Measurements from ENCODE around the gene DYNLT1.
"Not testable (repeated sequence)": the region's sequence is repeated elsewhere in the genome, so short reads cannot be mapped to it uniquely, and the experiment has no call there.

DYNLT1 gene

DNA sequence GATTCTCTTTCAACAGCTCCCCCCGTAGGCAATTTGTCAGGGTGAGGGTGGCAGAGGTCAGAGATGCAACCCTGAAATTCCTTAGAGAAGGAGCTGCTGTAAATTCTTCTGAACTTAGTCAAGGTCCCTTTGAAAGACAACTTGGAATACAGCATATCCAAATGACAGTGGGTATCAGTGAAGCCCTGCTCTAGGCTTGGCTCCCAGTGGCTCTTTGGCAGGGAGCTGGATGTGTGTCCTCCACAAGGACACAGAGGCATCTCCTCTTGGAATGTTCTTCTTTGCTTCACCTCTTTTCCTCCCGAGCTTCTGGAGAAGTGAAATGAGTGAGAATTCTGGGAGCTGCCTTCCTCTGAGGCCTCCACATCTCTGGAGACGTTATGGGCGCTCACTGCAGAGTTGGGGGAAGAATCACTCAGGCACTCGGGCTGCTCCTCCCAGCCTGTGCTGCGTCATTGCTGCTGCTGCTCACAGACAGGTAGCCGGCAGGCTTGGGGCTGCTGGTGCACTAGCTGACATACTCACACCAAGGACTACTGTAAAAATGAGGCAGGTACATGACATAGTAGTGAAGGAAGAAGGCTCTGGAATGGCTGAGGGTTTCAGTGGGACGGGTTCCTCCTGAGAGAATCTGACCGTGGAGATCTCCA is 34.1 kb downstream of the DYNLT1 start:
- H3K9ac ChIP-seq (ENCODE audit: low read depth, low read length): no peak overlapping the region
- H3K9me3 ChIP-seq (ENCODE audit: control insufficient read depth, insufficient read depth, low read length): no peaks in the 10 kb centered on the region
- peaks cover 19% of the 10 kb centered on the region for H3K4me1 ChIP-seq (ENCODE audit: insufficient read depth, low read length)
- H3K36me3 ChIP-seq (ENCODE audit: insufficient read depth, low read length): peaks cover 16% of the 10 kb centered on the region; the same call in 1 of the 2 replicates

DNA sequence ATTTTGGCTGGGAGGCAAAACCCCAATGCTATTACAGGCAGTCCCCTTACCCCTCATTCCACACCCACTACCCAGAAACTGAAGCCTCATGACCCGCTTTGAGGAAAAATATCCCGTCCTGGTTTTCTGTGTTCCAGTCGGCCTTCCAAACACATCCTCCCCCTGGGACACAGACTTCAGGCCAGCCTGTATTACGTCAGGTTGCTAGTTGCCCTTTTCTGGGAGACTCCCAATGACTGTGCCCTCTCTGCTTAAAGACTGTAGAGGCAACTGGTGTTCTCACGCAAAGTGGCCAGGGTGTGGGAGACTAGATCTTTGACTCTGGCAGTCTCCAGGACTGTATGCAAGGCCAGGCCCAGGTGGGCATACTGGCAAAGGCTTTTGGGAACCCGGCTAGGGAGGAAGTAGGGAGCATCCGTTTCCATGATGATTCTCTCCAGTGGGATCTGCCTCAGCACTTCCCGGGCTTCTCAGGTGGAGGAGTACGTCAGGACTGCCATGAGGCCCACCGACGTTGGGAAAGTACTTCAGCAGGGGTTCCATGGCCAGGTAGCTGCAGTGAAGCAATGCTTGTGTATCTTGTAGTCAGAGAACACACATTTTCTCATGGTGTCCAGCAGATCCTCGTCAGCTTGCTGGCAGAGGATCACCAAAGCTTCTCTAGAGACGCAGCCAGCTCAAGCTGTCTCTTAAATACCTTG is 34.9 kb downstream of the DYNLT1 start:
- Histone ChIP-seq H3K4me1 (ENCODE audit: insufficient read depth, low read length) (peaks cover 19% of the 10 kb centered on the region), H3K36me3 (ENCODE audit: insufficient read depth, low read length) (peaks cover 16% of the 10 kb centered on the region; the same call in 1 of the 2 replicates), H3K9me3 (ENCODE audit: control insufficient read depth, insufficient read depth, low read length) (no peaks in the 10 kb centered on the region)

DNA sequence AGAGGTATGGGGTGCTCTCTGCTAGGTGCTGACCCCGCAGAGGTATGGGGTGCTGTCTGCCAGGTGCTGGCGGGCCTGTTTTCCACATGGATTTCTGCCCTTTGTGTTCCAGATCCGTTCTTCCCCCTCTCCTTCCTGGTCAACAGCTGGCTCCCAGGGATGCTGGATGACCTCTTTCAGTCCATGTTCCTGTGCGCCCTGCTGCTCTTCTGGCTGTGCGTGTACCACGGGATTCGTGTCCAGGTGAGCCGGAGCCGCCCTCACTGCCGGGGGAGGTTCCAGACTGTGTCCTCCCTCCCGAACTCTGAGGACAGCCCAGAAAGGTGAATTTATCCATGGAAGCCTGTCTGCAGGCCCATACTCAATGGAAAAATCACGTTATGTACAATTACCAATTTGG is 36.3 kb downstream of the DYNLT1 start:
- H3K4me1 ChIP-seq (ENCODE audit: insufficient read depth, low read length): peaks cover 19% of the 10 kb centered on the region
- no peaks in the 10 kb centered on the region for H3K9me3 ChIP-seq (ENCODE audit: control insufficient read depth, insufficient read depth, low read length)
- H3K36me3 ChIP-seq (ENCODE audit: insufficient read depth, low read length): peaks cover 14% of the 10 kb centered on the region; the same call in 1 of the 2 replicates
- H3K9ac ChIP-seq (ENCODE audit: low read depth, low read length): no peak overlapping the region

More for the DNA sequence above, 34.9 kb downstream of the DYNLT1 start:
- H3K9ac ChIP-seq (ENCODE audit: low read depth, low read length): no peak overlapping the region

DNA sequence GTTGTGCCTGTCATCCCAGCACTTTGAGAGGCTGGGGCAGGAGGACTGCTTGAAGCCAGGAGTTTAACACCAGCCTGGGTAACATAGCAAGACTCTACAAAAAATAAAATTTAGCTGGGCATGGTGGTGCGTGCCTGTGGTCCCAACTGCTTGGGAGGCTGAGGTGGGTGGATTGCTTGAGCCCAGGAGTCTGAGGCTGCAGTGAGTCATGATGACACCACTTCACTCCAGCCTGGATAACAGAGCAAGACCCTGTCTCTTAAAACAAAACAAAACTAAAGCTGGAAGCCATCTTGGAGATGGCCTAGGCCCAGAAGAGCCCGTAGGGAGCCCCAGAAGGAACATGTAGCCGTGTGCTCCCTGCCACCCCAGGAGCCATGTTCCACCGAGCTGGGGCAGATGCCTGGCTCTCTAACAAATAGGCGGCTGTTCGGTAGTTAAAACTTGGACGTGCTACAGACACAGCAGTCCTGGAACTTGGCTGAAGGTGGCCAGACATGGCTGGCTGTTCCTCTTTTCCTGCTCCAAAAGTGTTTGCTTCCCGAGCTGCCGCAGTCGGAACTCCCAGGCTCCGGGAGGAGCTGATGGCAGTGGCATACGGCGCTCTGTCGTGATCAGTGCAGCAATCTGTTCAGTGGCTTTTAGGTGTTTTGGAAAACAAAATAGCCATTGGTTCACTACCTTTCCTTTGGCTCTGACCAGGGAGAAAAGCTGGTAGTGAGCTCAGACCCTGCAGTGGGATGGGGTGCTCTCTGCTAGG is 37.0 kb downstream of the DYNLT1 start:
- peaks cover 19% of the 10 kb centered on the region for H3K4me1 ChIP-seq (ENCODE audit: insufficient read depth, low read length)
- H3K9me3 ChIP-seq (ENCODE audit: control insufficient read depth, insufficient read depth, low read length): no peaks in the 10 kb centered on the region
- no peak overlapping the region for H3K9ac ChIP-seq (ENCODE audit: low read depth, low read length)
- peaks cover 13% of the 10 kb centered on the region; the same call in 1 of the 2 replicates for H3K36me3 ChIP-seq (ENCODE audit: insufficient read depth, low read length)

DNA sequence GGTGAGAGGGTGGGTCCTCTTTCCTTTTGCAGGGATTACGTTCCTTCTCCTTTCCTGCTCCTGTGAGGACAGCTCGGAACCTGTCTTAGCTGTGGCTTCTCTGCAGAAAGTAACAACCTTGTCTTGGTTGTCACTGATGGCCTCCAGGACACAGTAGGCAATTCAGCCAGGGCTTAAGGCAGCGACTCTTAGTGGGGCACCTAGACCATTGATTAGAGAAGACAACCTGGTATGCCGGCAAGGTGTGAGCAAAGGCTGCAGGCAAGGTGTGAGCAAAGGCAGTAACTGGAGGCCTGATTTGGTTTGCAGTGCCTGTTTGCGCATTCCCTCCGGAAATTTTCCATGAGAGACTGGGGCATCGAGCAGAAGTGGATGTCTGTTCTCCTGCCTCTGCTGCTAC is 37.6 kb downstream of the DYNLT1 start:
- Histone ChIP-seq H3K9ac (ENCODE audit: low read depth, low read length) (no peak overlapping the region), H3K4me1 (ENCODE audit: insufficient read depth, low read length) (peaks cover 12% of the 10 kb centered on the region), H3K36me3 (ENCODE audit: insufficient read depth, low read length) (peaks cover 11% of the 10 kb centered on the region; the same call in 1 of the 2 replicates), H3K9me3 (ENCODE audit: control insufficient read depth, insufficient read depth, low read length) (no peaks in the 10 kb centered on the region)

DNA sequence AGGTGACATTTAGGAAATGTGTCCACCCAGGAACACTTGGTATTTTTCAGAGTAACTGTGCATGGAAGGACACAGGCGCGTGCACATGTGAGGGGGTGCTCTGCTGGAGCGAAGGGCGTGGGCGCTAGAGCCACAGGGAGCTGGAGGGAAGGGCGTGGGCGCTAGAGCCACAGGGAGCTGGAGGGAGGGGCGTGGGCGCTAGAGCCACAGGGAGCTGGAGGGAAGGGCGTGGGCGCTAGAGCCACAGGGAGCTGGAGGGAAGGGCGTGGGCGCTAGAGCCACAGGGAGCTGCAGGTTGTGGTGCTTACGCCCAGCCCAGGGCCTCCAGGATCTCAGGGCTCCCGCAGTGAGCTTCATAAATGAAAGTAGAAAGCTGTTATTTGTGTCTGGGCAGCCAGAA is 38.5 kb downstream of the DYNLT1 start:
- H3K9ac ChIP-seq (ENCODE audit: low read depth, low read length); H3K9me3 ChIP-seq (ENCODE audit: control insufficient read depth, insufficient read depth, low read length); H3K4me1 ChIP-seq (ENCODE audit: insufficient read depth, low read length): not testable (repeated sequence)
- peaks cover 11% of the 10 kb centered on the region; the same call in 1 of the 2 replicates for H3K36me3 ChIP-seq (ENCODE audit: insufficient read depth, low read length)

DNA sequence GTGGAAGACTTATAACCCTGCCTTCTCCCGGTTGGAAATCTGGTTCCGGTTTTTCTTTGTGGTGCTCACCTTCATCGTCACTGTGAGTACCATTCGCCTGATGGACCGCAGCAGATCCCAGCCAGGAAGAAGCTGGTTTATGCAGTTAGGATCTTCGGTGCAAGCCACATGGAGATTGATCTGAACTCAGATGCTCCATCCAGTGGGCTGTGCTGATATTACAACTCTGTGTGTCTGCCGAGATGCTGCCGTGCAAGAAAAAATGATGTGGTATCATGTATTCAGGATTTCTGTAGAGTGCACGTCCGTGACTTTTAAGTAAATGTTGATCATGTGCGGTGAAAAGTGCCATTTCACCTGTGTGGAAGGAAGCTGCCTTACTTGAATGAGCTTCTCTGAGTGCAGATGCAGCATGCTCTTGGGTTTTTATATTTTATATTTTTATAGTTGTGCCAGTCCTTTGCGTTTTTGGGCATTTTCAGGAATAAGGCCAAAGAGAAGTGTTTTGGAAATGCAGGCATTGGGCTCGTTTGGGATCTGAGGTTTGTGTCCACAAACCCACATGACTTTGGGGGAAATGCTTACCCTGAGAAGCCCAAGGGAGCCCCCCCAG is 39.2 kb downstream of the DYNLT1 start:
- Histone ChIP-seq H3K9me3 (ENCODE audit: control insufficient read depth, insufficient read depth, low read length) (no peaks in the 10 kb centered on the region), H3K9ac (ENCODE audit: low read depth, low read length) (no peak overlapping the region), H3K36me3 (ENCODE audit: insufficient read depth, low read length) (peaks cover 11% of the 10 kb centered on the region; the same call in 1 of the 2 replicates), H3K4me1 (ENCODE audit: insufficient read depth, low read length) (no peaks in the 10 kb centered on the region)

DNA sequence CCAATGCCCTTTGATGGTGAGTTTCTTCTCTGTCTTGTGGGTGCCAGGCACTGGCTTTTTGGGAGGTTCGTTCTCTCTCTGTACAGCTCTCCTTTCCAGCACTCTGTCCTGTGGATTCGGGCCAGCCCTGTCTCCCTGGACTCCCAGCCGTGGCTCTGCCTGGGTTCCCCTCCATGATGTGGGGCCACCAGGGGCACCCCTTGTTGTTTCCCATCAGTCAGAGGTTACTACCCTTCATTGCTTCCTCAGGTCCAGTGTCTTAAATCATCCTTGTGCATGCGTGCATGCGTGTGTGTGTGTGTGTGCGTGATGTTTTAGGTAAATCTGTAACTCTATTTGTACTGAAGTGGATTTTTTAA is 40.5 kb downstream of the DYNLT1 start:
- Histone ChIP-seq H3K9me3 (ENCODE audit: control insufficient read depth, insufficient read depth, low read length) (no peaks in the 10 kb centered on the region), H3K36me3 (ENCODE audit: insufficient read depth, low read length) (peaks cover 6% of the 10 kb centered on the region), H3K4me1 (ENCODE audit: insufficient read depth, low read length) (no peaks in the 10 kb centered on the region), H3K9ac (ENCODE audit: low read depth, low read length) (no peak overlapping the region)

DNA sequence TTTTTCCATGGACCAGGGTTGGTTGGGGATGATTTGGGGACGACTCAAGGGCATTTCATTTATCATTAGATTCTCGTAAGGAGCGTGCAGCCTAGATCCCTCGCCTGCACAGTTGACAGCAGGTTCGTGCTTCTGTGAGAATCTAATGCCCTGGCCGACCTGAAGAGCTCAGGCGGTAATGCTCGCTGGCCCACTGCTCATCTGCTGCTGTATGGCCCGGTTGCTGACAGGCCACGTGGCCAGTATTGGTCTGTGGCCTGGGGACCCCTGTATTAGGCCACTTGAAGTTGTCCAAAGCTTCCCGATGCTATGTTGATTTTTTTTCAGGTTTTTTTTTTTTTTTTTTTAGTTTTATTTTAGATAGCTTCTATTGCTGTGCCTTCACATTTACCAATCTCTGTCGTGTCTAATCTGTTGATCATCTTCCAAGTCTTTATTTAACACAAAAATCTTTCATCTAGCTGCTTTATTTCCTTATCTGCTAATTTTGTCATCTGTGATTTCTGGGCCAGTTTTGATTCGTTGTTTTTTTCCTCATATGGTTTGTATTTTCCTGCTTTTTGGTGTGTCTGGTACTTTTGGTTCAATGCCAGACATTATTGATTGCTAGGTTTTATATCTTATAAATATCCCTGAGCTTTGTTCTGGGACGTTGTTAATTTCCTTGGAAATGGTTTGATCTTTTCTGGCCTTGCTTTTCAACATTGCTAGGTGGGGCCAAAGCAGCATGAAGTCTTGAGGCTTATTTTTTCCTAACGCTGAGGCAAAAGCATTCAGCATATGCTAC is 41.1 kb downstream of the DYNLT1 start:
- H3K9me3 ChIP-seq (ENCODE audit: control insufficient read depth, insufficient read depth, low read length): no peaks in the 10 kb centered on the region
- no peak overlapping the region for H3K9ac ChIP-seq (ENCODE audit: low read depth, low read length)
- H3K4me1 ChIP-seq (ENCODE audit: insufficient read depth, low read length): no peaks in the 10 kb centered on the region
- peaks cover 6% of the 10 kb centered on the region for H3K36me3 ChIP-seq (ENCODE audit: insufficient read depth, low read length)

DNA sequence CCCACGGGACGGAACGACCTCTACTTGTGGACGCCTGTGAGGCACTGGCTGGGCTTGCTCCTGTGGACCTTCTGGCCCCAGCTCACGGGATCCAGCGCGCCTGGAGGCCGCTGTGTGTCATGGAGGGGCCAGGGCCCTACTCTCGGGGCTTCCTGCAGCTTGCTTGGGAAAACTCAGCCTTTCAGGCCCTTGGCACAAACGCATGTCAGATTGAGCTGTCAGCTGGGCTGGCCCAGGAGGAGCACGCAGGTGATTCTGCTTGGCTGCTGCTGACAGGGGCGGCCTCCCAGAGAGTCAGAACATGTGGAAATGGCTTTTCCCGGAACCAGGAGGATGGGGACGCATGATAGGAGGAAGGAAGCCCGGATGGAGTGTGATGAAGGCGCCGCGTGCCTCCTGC is 44.9 kb downstream of the DYNLT1 start:
- H3K36me3 ChIP-seq (ENCODE audit: insufficient read depth, low read length): peaks cover 3% of the 10 kb centered on the region; the same call in 1 of the 2 replicates

DNA sequence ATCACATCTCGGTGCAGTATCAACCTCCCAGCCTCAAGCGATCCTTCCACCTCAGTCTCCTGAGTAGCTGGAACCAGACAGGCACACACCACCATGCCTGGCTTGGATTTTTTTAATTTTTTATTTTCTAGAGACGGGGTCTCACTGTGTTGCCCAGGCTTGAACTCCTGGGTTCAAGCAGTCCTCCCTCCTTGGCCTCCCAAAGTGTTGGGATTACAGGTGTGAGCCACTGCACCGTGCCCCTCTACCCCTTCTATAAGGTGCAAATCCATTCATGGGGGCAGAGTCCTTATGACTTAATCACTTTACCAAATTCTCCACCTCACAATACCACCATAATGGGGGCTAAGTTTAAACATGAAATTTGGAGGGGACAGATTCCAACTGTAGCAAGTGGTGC is 47.0 kb downstream of the DYNLT1 start:
- peaks cover 8% of the 10 kb centered on the region for H3K36me3 ChIP-seq (ENCODE audit: insufficient read depth, low read length)
- H3K9me3 ChIP-seq (ENCODE audit: control insufficient read depth, insufficient read depth, low read length): no peaks in the 10 kb centered on the region

More for the DNA sequence above, 44.9 kb downstream of the DYNLT1 start:
- Histone ChIP-seq H3K4me1 (ENCODE audit: insufficient read depth, low read length) (no peaks in the 10 kb centered on the region), H3K9ac (ENCODE audit: low read depth, low read length) (no peak overlapping the region), H3K9me3 (ENCODE audit: control insufficient read depth, insufficient read depth, low read length) (no peaks in the 10 kb centered on the region)

DNA sequence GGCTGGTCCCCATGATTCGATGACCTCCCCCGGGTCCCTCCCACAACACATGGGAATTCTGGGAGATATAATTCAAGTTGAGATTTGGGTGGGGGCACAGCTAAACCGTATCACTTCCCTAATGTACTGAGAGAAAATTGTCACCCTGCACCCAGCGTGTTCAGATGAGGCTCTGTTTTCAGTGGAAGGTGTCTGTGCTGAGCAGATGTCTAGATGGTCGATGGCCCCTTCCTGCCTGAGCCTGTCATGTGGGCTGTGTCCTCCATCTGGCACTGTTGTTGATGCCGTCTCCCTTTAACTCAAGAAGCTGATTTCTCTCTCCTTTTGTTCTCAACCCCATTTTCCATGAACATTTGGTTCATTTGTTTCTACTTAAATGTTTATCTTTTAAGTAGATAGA is 47.7 kb downstream of the DYNLT1 start:
- Histone ChIP-seq H3K9ac (ENCODE audit: low read depth, low read length) (no peak overlapping the region), H3K4me1 (ENCODE audit: insufficient read depth, low read length) (no peaks in the 10 kb centered on the region), H3K36me3 (ENCODE audit: insufficient read depth, low read length) (peaks cover 12% of the 10 kb centered on the region), H3K9me3 (ENCODE audit: control insufficient read depth, insufficient read depth, low read length) (no peaks in the 10 kb centered on the region)

More for the DNA sequence above, 47.0 kb downstream of the DYNLT1 start:
- Histone ChIP-seq H3K4me1 (ENCODE audit: insufficient read depth, low read length) (no peaks in the 10 kb centered on the region), H3K9ac (ENCODE audit: low read depth, low read length) (no peak overlapping the region)

DNA sequence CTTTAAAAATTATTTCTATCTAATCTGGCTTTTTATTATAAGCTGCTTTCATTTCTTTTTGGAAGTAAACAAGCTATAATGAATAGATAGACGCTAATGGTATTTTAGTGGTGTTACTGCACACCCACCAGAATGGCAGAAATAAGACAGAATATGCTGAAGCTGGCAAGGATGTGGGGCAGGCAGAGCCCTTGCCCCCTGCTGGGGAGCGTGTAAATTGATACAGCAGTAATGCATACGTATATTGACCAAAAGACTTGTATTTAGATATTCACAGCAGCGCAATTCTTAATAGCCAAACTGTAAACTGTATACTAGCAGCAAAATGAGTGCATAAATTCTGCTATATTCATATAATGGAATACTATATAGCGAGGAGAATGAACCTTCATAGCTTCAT is 49.3 kb downstream of the DYNLT1 start:
- H3K4me1 ChIP-seq (ENCODE audit: insufficient read depth, low read length): no peaks in the 10 kb centered on the region
- no peaks in the 10 kb centered on the region for H3K9me3 ChIP-seq (ENCODE audit: control insufficient read depth, insufficient read depth, low read length)
- no peak overlapping the region for H3K9ac ChIP-seq (ENCODE audit: low read depth, low read length)
- peaks cover 20% of the 10 kb centered on the region for H3K36me3 ChIP-seq (ENCODE audit: insufficient read depth, low read length)

DNA sequence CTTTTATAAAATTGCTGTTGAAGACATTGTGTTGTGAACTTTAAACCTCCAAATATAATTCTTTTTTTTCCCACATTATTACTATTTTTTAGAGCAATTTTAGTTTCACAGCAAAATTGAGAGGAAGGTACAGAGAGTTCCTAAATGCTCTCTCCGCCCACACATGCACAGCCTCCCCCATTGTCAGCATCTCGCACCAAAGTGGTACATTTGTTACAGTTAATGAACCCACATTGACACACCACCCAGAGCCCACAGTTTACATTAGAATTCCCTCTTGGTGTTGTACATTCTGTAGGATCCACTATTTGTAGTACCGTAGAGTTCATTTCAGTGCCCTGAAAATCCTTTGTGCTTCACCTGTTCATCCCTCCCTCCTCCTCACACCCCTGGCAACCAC is 50.9 kb downstream of the DYNLT1 start:
- no peaks in the 10 kb centered on the region for H3K9me3 ChIP-seq (ENCODE audit: control insufficient read depth, insufficient read depth, low read length)
- no peaks in the 10 kb centered on the region for H3K4me1 ChIP-seq (ENCODE audit: insufficient read depth, low read length)
- peaks cover 30% of the 10 kb centered on the region for H3K36me3 ChIP-seq (ENCODE audit: insufficient read depth, low read length)
- no peak overlapping the region for H3K9ac ChIP-seq (ENCODE audit: low read depth, low read length)
